Measurements from ENCODE around the gene ALAS1.
"Not testable (repeated sequence)": the region's sequence is repeated elsewhere in the genome, so short reads cannot be mapped to it uniquely, and the experiment has no call there.

ALAS1 gene

DNA sequence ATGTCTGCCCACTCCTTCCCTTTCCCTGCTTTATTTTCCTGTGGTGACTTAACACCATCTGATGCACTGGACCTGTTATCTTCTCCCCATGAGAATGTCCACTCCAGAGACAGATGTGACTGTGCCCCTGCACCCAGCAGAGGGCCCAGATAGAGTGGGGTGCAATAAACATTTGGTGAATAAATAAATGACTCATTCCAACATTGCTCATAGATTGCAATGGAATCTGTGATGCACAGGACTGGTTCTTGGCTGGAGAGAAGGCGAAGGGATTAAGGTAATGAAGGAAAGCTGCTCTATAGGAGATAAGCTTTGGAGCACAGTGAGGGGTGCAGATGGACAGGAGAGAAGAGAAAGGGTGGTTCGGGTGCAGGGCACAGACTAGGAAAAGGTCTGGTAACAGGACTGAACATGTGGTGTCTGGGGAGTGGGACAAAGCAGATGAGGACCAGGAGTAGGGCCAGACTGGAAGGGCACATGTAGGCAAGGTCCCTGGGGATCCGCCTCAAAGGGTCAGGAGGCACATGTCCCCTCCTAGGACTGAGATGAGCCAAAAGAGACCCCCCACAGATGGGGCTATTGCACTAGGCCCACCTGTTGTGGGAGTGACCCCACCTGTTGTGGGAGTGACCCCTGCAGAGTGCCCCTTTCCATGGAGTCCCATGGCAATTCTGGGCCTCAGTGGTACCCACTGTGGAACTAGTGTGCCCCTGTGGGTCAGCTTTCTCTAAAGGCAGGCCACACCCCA lies 26.3 kb upstream of the ALAS1 start:
- no peak overlapping the region for H3K27ac Mint-ChIP-seq
- H3K9me3 Mint-ChIP-seq, result no peaks in the 10 kb centered on the region
- DNase-seq, result no peak
- H3K27me3 Mint-ChIP-seq, result no peaks in the 10 kb centered on the region
- peaks cover 4% of the 10 kb centered on the region for H3K4me1 Mint-ChIP-seq (ENCODE audit: low read depth)
- no peak overlapping the region for H3K4me3 Mint-ChIP-seq
- H3K36me3 Mint-ChIP-seq (ENCODE audit: low read depth), result no peaks in the 10 kb centered on the region

DNA sequence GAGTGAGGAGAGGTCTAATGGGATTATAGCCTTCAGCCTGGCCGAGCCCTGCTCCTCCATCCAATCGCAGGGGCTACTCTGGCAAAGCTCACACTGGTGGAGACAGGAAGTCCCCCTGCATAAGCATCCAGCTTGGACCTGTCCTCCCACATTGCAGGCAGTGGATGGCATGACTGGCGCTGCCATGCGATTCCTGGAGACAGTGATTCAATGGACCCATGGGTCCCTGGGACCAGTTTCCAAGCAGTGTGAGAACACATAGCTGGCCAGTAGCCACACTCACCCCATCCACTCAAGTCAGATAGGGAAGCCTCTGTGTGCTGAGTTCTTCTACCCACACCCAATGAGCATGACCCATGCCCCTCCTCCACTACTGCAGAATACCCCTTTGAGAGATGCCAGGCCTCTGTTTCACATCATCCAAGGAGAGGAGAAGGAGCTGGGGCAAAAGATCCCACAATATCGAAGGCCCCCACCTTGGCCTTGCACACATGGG lies 25.6 kb upstream of the ALAS1 start:
- Mint-ChIP-seq H3K27ac (no peak overlapping the region), H3K9me3 (no peaks in the 10 kb centered on the region), H3K27me3 (no peaks in the 10 kb centered on the region), H3K36me3 (ENCODE audit: low read depth) (no peaks in the 10 kb centered on the region), H3K4me1 (ENCODE audit: low read depth) (peaks cover 4% of the 10 kb centered on the region), H3K4me3 (no peak overlapping the region)
- DNase-seq, result no peak

DNA sequence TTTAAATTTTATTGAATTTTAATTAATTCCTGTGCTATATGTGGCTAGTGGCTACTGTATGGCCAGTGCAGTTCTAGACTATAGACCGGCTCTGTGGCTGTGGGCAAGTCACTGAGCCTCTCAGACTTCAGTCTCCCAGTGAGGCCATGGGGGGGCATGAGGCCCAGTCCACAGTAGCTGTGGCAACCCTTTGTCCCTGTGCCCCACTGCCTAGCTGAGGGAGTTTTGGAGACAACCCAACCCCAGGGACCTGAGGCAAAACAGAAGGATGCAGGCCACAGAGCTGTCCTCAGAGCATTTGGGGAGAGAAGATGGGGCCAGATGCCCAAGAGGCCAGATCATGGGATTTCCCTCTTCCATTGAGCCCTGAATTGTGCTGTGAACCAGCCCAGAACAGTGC lies 24.9 kb upstream of the ALAS1 start:
- H3K27ac Mint-ChIP-seq, result peak overlapping the region; percentile 24
- no peak for DNase-seq
- no peaks in the 10 kb centered on the region for H3K36me3 Mint-ChIP-seq (ENCODE audit: low read depth)
- no peak overlapping the region for H3K4me3 Mint-ChIP-seq
- no peaks in the 10 kb centered on the region for H3K9me3 Mint-ChIP-seq
- peaks cover 4% of the 10 kb centered on the region for H3K4me1 Mint-ChIP-seq (ENCODE audit: low read depth)
- H3K27me3 Mint-ChIP-seq, result no peaks in the 10 kb centered on the region

DNA sequence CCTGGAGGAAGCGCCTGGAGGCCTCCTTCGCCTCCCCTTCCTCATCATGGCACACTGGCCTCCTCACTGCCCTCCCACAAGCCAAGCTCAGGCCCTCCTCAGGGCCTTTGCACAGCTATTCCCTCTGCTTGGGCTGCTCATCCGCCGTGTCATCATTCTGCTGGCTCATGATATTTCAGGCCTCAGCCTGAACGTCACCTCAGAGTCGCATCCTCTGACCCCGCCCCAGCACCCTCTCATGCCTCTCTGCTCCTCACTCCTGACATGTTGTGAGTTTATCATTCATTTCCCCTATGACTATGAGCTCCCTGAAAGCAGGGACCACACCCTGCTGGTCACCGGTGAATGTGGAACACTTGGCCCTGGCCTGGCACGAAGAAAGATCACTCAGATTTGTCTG lies 23.1 kb upstream of the ALAS1 start:
- Mint-ChIP-seq H3K4me3 (no peak overlapping the region), H3K27me3 (no peaks in the 10 kb centered on the region), H3K36me3 (ENCODE audit: low read depth) (no peaks in the 10 kb centered on the region), H3K4me1 (ENCODE audit: low read depth) (peaks cover 4% of the 10 kb centered on the region), H3K9me3 (no peaks in the 10 kb centered on the region), H3K27ac (no peak overlapping the region)
- no peak for DNase-seq

DNA sequence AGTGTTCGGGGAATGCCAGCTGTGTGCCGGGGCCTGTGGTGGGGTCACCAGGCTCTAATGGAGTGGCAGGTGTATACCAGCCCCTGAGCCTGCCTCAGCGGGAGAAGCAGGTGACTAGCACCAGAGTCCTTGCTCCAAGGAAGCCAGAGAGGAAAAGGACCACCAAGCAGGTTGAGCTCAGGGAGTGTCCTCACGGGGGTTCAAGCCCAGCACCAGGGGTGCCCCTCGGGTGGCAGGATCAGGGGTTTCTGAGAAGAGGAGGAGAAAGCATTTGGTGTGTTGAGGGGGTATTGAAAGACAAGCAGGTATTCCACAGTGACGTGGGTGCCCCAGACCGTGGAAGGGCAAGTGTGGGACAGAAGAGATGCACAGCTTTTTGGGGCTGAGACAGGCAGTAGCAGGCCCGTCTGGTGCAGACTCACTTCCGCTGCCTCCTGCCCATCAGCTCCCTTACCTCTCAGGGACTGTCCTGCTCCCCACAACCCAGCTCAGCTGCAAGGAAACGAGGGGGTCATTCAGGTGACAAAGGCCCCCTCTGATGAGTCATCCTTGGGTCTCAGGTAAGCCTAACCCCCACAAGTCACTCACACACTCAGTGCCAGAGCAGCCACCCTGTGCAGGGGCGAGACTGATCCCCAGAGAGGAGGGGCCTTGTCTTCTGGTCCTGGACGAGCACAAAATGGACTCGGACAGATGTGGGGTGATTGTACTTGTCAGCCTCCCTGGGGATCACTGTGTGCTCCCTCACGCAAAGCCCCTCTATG lies 22.4 kb upstream of the ALAS1 start:
- Mint-ChIP-seq H3K36me3 (ENCODE audit: low read depth) (no peaks in the 10 kb centered on the region), H3K27ac (no peak overlapping the region), H3K9me3 (no peaks in the 10 kb centered on the region), H3K4me1 (ENCODE audit: low read depth) (peaks cover 4% of the 10 kb centered on the region), H3K27me3 (no peaks in the 10 kb centered on the region), H3K4me3 (no peak overlapping the region)
- no peak for DNase-seq

DNA sequence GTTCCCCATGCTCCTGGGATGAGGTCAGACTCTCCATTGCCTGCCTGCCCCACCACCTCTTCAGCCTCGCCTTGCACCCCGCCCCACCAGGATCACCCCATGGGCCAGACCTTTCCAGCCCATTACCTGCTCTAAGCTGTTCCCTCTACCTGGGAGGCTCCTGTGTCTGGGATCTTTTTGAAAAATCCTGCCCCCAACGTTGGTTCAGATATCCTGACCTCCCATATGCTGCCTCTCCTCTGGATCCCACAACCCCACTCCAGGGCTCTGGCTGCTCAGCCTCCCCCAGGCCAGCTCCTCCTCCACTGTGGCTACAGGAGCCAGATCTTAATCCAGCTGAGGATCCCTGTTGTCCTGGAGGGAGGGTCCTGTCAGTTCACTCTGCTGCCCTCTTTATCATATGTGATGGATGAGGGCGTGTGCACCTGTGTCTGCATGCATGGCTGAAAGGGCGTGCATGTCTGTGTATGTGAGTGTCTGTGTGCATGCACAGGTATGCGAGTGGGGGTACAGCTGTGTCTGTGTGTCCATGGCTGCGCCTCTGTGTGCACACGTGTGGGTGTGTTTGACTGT lies 21.7 kb upstream of the ALAS1 start:
- no peak overlapping the region for H3K27ac Mint-ChIP-seq
- no peaks in the 10 kb centered on the region for H3K27me3 Mint-ChIP-seq
- peaks cover 4% of the 10 kb centered on the region for H3K4me1 Mint-ChIP-seq (ENCODE audit: low read depth)
- DNase-seq, result no peak
- H3K36me3 Mint-ChIP-seq (ENCODE audit: low read depth), result no peaks in the 10 kb centered on the region
- no peaks in the 10 kb centered on the region for H3K9me3 Mint-ChIP-seq
- no peak overlapping the region for H3K4me3 Mint-ChIP-seq

DNA sequence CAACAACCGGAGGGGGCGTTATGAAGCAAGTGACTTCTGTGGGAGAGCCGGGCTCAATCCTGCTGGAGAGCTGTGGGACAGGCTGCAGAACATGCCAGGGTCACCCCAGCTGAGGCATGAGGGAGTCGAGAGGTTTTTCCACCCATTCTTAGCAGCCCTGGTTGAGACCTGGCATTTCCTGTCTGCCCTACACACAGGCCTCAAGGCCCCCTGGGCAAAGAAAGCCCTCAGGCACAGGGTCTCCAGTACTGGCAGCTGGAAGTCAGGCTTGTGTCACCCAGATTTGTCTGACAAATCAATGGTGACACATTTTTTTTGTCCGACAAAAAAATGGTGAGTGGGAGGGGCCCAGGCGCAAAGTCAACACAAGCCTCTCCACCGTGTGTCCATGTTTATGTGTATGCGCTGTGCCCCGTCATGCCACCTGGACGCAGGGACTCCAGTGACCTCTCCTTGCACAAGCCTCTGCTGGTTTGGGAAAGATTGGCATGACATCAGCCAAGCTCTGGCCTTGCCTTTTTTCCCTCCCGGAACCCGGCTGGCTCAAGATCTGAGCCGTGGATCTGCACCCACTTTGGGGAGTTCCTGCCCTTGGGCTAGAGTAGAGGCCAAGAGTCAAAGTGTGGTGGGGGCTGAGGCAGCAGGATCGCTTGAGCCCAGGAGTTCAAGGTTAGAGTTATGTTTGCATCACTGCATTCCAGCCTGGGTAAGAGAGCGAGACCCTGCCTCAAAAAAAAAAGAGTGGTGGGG lies 20.8 kb upstream of the ALAS1 start:
- no peaks in the 10 kb centered on the region for H3K4me1 Mint-ChIP-seq (ENCODE audit: low read depth)
- no peak for DNase-seq
- H3K9me3 Mint-ChIP-seq, result no peaks in the 10 kb centered on the region
- no peak overlapping the region for H3K4me3 Mint-ChIP-seq
- H3K27me3 Mint-ChIP-seq, result no peaks in the 10 kb centered on the region
- H3K36me3 Mint-ChIP-seq (ENCODE audit: low read depth), result no peaks in the 10 kb centered on the region
- no peak overlapping the region for H3K27ac Mint-ChIP-seq

DNA sequence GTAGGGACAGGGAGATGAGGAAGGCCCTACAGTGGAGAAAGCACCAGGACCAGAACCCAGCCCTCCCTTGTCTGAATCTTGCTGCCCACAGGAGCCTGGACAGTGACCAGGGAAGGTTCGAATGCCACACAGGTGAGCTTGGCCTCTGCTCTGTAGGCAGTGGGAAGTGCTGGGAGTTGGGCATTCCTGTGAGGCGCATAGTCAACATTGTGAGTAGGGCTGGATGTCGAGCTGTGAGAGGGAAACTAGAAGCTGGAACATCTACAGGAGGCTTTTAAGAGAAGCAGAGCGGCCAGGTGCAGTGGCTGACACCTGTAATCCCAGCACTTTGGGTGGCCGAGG lies 20.3 kb upstream of the ALAS1 start:
- no peaks in the 10 kb centered on the region for H3K27me3 Mint-ChIP-seq
- DNase-seq, result no peak
- H3K9me3 Mint-ChIP-seq, result no peaks in the 10 kb centered on the region
- H3K36me3 Mint-ChIP-seq (ENCODE audit: low read depth), result no peaks in the 10 kb centered on the region
- H3K27ac Mint-ChIP-seq, result no peak overlapping the region
- H3K4me3 Mint-ChIP-seq, result no peak overlapping the region
- H3K4me1 Mint-ChIP-seq (ENCODE audit: low read depth), result peaks cover 3% of the 10 kb centered on the region

DNA sequence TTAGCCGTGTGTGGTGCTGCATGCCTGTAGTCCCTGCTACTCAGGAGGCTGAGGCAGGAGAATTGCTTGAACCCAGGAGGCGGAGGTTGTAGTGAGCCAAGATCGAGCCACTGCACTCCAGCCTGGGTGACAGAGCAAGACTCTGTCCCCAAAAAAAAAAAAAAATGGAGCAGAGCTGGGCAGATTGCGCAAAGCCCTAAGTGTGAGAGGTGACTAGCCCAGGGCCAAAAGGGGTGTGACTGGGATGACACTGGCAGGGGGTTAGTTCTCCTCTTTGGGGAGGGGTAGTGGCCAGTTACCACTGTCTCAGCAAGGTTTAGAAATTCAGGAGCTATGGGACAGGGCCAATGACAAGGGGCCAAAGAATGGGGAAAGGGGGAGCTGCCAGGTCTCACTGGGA lies 19.8 kb upstream of the ALAS1 start:
- H3K27me3 Mint-ChIP-seq; H3K36me3 Mint-ChIP-seq (ENCODE audit: low read depth); H3K4me1 Mint-ChIP-seq (ENCODE audit: low read depth); DNase-seq; H3K27ac Mint-ChIP-seq; H3K4me3 Mint-ChIP-seq; H3K9me3 Mint-ChIP-seq: not testable (repeated sequence)

DNA sequence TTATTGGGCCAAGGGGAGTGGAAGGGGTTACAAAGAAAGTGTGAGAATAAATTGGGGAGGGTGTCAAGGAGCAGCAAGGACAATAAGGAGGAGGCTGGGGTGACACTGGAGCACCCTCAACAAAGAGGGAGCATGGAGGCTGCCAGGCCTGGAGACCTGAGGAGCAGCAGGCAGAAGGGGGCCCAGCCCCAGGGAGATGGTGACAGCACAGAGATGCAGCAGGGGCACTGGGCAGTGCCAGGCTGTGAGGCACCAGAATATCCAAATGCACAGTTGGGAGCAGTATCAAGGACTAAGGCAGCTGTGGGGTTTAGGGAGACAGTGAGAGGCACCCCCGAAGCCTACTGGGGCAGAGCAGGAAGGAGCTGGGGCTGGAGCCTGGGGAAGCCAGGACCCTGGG lies 19.4 kb upstream of the ALAS1 start:
- no peak overlapping the region for H3K27ac Mint-ChIP-seq
- no peaks in the 10 kb centered on the region for H3K36me3 Mint-ChIP-seq (ENCODE audit: low read depth)
- H3K9me3 Mint-ChIP-seq, result no peaks in the 10 kb centered on the region
- no peak for DNase-seq
- no peaks in the 10 kb centered on the region for H3K27me3 Mint-ChIP-seq
- peaks cover 3% of the 10 kb centered on the region for H3K4me1 Mint-ChIP-seq (ENCODE audit: low read depth)
- no peak overlapping the region for H3K4me3 Mint-ChIP-seq

DNA sequence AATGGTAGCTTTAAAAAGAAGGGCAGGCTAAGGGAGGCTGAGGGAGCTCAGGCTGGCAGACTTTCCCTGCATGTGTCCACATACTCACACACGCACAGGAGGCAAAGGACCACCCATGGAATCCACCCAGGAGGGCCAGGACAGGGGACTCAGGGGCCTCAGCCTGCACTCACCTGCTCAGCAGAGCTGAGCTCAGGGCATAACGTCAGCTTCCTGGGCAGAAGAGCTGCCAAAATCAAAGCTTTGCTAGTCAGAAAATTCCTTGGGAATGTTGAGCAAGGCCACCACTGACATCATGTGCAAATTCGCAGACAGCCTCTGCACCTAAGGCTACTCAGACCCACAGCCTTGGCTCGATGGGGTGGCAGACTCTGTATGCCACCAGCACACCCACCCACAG lies 16.4 kb upstream of the ALAS1 start:
- Mint-ChIP-seq H3K4me3 (no peak overlapping the region), H3K36me3 (ENCODE audit: low read depth) (no peaks in the 10 kb centered on the region), H3K4me1 (ENCODE audit: low read depth) (peaks cover 3% of the 10 kb centered on the region), H3K27me3 (no peaks in the 10 kb centered on the region), H3K9me3 (no peaks in the 10 kb centered on the region), H3K27ac (no peak overlapping the region)
- no peak for DNase-seq

DNA sequence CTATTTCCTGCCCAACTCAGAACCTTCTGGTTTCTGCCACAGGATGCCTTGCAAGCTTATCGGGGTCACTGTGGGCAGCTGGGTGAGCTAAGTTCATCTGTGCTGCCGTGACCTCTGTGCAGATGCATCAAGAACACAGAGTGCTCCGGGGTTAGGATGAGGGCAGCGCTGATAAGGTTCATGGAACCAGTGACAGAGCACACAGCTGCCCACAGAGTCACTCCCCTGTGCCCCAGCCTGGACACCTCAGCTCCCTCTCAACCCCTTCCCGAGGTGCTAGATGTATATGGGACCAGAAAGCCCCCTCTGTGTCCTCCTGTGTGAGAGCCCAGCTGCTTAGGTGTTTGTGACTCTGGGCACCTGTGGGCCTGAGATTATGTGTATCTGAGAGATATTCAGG lies 15.8 kb upstream of the ALAS1 start:
- no peaks in the 10 kb centered on the region for H3K36me3 Mint-ChIP-seq (ENCODE audit: low read depth)
- H3K9me3 Mint-ChIP-seq, result no peaks in the 10 kb centered on the region
- no peaks in the 10 kb centered on the region for H3K27me3 Mint-ChIP-seq
- no peak overlapping the region for H3K4me3 Mint-ChIP-seq
- H3K4me1 Mint-ChIP-seq (ENCODE audit: low read depth), result peaks cover 3% of the 10 kb centered on the region
- no peak for DNase-seq
- H3K27ac Mint-ChIP-seq, result no peak overlapping the region

DNA sequence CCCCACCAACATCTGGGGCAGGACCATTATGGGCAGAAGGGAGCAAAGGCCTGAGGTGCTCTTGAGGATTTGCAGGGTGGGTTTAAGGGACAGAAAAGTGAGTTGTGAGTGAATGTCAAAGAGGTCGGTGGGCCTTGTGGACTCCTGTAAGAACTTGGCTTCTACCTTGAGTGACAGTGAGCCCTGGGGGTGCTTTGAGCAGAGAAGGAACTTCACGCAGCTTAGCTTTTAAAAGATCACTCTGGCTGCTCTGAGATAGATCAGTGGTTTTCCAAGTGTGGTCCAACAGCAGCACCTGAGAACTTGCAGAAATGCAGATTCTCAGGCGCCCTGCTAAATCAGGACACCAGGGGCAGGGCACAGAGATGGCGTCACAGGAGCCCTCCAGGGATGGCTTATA lies 15.3 kb upstream of the ALAS1 start:
- Mint-ChIP-seq H3K27me3 (no peaks in the 10 kb centered on the region), H3K36me3 (ENCODE audit: low read depth) (no peaks in the 10 kb centered on the region), H3K9me3 (no peaks in the 10 kb centered on the region), H3K4me3 (no peak overlapping the region), H3K4me1 (ENCODE audit: low read depth) (peaks cover 3% of the 10 kb centered on the region), H3K27ac (no peak overlapping the region)
- no peak for DNase-seq

DNA sequence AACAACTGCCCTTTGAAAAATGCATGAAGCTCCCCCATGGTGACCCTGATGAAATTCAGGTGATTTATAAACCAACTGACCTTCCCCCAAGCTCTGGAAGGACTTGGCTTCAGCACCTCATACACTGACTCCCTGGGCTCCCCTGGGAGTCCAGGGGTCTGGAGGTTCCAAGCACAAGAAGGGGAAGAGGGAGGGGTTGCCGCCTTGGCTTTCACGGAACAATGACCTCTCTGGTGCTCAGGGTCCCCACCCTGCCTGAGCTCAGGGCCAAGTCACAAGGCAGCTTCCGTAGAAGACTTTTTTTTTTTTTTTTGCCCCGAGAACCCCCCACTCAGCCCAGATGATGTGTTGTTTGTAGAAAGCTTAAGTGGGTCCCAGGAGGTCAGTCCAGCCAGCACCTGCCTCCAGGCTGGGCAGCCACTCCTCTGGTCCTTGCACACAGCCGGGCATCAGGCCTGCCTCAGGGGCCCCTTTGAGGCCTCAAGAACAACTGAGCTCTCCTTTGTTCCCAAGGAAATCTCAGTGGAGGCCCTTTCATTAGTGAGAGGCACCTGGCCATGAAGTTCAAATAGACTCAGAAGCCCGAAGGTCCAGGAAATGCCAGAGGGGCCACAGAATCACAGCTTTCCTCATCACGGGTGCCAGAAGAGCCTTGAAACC lies 14.0 kb upstream of the ALAS1 start:
- Mint-ChIP-seq H3K27me3 (no peaks in the 10 kb centered on the region), H3K27ac (no peak overlapping the region), H3K36me3 (ENCODE audit: low read depth) (no peaks in the 10 kb centered on the region), H3K9me3 (no peaks in the 10 kb centered on the region), H3K4me3 (no peak overlapping the region), H3K4me1 (ENCODE audit: low read depth) (peaks cover 3% of the 10 kb centered on the region)
- DNase-seq, result no peak
